SKM-1 treated with dmso at 0.1 percent for 144 hours (cell line): ENCODE measurements around the gene RBM25.

Experiments
- DNase-seq: peaks from one replicate; lab custom pipeline; 2025; ENCODE audit not compliant: unreplicated experiment; lab: John Stamatoyannopoulos, UW

RBM25 gene

GRCh38 chr14:73102806-73103497 is 44.6 kb downstream of the RBM25 start:
- DNase-seq, result no peak

- no peak for DNase-seq
These were observed 46.7 kb downstream of the RBM25 start for GRCh38 chr14:73105050-73105449.

- no peak for DNase-seq
These were observed 47.4 kb downstream of the RBM25 start for GRCh38 chr14:73105727-73106126.

GRCh38 chr14:73116079-73116665 is 57.8 kb downstream of the RBM25 start:
- no peak for DNase-seq

GRCh38 chr14:73124180-73124894 is 66.0 kb downstream of the RBM25 start:
- no peak for DNase-seq

- no peak for DNase-seq
These were observed 66.8 kb downstream of the RBM25 start for GRCh38 chr14:73125169-73125588.

GRCh38 chr14:73125746-73126145 is 67.4 kb downstream of the RBM25 start:
- DNase-seq, result no peak

- DNase-seq, result no peak
These were observed 75.5 kb downstream of the RBM25 start for GRCh38 chr14:73133795-73134194.

- DNase-seq, result no peak
These were observed 77.7 kb downstream of the RBM25 start for GRCh38 chr14:73136085-73136386.

GRCh38 chr14:73136387-73137225 is 78.3 kb downstream of the RBM25 start, which contains the start of gene PSEN1:
Gene PSEN1 (plus strand): TSS chr14:73136507. CDS start chr14:73148020, 11,513 bp downstream.
- peak; percentile 67 for DNase-seq

GRCh38 chr14:73140811-73141323 is 82.5 kb downstream of the RBM25 start:
- DNase-seq, result no peak

GRCh38 chr14:73142216-73142615 is 83.9 kb downstream of the RBM25 start:
- DNase-seq, result no peak

- DNase-seq, result no peak
These were observed 84.7 kb downstream of the RBM25 start for GRCh38 chr14:73143003-73143402.

- DNase-seq, result no peak
These were observed 85.3 kb downstream of the RBM25 start for GRCh38 chr14:73143617-73144016.

- DNase-seq, result no peak
These were observed 87.0 kb downstream of the RBM25 start for GRCh38 chr14:73145371-73145770.

GRCh38 chr14:73146111-73146510 is 87.8 kb downstream of the RBM25 start:
- DNase-seq, result no peak

- no peak for DNase-seq
These were observed 91.4 kb downstream of the RBM25 start for GRCh38 chr14:73149753-73150152.

GRCh38 chr14:73153272-73153671 is 94.9 kb downstream of the RBM25 start:
- DNase-seq, result no peak

GRCh38 chr14:73162251-73162650 is 103.9 kb downstream of the RBM25 start:
- DNase-seq, result no peak

- DNase-seq, result no peak
These were observed 108.1 kb downstream of the RBM25 start for GRCh38 chr14:73166399-73166798.

- DNase-seq, result no peak
These were observed 109.4 kb downstream of the RBM25 start for GRCh38 chr14:73167727-73168126.
